GM12865 (cell line): Measurements from ENCODE around the gene MIER1.

Source experiments
- DNase-seq: peaks from one replicate; pipeline ENCODE4 v3.0.0; 2010; ENCODE audit warnings: low read depth
- H3K4me3 ChIP-seq: 2 replicates; pipeline ENCODE4 v1.5.1; 2011; ENCODE audit warnings: mild to moderate bottlenecking, low read depth, low read length, control low read depth
- CTCF ChIP-seq: IDR thresholded peaks from 2 replicates; pipeline ENCODE4 v1.5.1; 2011; ENCODE audit warnings: low read length, control low read depth, low read depth, inconsistent platforms; ENCODE audit not compliant: insufficient read depth; ENCODE audit errors: missing control alignments

MIER1 gene

GRCh38 chr1:66933887-66934700, 9.3 kb downstream of the MIER1 start:
- TF ChIP-seq CTCF, result no peak
- peak overlapping the region; percentile 96 for H3K4me3 ChIP-seq
- no peak for DNase-seq

DNA sequence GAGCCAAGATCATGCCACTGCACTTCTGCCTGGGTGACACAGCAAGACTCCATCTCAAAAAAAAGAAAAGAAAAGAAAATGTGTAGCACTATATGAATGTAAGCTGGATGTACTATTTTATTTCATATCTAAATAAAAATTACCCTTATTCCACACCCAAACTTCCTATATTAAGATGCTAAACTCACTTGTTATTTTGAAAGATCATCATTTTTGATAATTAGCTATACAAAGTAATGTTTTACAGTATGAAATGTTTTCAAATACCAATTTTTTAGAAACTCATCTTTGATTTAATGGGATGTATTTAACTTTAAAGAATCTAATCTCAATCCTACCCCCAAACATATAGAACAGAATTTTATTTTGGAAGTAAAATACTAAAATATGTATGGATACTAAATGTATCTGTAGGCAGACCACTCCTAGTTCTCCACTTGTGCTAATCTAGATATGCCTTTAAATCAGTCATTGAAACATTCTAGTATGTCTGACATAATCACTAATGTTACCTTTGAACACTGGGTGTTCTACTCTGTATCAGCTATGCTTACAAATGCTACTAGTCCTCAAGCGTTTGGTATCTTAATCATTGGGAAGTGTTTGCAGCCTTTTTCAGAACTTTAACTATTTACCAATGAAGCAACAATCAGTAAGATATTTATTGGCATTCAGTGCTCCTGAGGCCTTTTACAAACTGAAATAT, 12.9 kb downstream of the MIER1 start:
- DNase-seq, result no peak
- TF ChIP-seq CTCF, result no peak
- no peak overlapping the region for H3K4me3 ChIP-seq

GRCh38 chr1:66938613-66939012, 13.8 kb downstream of the MIER1 start:
- DNase-seq, result no peak
- no peak for TF ChIP-seq CTCF
- no peak overlapping the region for H3K4me3 ChIP-seq

DNA sequence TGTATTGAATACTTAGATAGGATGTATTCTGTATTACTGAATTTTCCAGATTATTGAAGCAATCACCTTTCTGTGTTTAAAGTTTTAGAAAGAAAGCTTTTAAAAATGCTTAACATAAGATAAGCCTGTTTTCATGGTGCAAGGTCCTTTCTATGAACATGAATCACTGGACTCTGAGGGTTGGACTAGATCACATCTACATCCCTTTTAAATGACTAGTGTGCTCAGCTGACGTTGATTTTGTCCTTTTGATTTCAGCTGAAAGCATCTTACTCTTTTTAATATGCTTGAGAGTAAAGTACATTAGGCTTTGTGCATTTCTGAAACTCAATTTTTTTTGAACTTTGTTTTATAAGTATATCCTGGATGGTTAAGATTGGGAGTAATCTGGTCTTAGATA, 16.2 kb downstream of the MIER1 start:
- H3K4me3 ChIP-seq, result no peak overlapping the region
- no peak for DNase-seq
- TF ChIP-seq CTCF, result no peak

GRCh38 chr1:66943361-66943969, 18.7 kb downstream of the MIER1 start:
- no peak for DNase-seq
- no peak for TF ChIP-seq CTCF
- H3K4me3 ChIP-seq, result no peak overlapping the region

DNA sequence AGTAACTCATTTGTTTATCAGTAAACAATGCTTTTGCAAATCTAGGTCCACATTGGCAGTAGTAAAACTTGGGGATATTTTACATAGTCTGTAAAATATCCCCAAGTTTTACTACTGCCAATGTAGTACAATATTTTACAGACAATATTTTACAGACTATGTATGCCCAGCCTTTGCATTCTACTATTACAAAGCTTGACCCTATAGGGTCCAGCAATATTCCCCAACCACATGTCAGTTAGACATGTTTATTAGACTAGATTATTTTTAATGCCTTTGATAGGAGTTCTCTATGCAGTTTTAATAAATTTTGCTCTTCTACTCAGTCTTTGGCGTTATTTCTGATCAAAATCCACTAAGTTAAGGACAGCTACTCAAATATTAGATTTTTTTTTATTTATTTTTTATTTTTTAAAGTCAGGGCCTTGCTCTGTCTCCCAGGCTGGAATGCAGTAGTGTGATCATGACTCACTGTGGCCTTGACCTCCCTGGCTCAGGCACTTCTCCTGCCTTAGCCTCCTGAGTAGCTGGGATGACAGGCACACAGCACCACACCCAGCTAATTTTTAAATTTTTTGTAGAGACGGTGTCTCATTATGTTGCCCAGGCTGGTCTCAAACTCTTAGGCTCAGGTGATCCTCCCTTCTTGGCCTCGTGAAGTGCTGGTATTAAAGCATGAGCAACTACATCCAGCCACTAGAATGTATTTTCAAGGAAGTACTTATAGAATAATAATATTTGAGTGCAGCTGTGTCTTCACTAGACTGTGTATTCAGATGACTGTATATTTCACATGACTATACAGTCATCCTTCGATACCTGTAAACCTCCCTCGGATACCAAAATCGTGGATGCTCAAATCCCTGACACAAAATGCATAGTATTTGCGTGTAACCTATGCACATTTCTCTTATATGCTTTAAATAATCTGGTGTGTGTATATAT, 19.8 kb downstream of the MIER1 start:
- no peak for TF ChIP-seq CTCF
- H3K4me3 ChIP-seq, result no peak overlapping the region
- DNase-seq, result no peak
